ENCODE data around the gene CCDC106.

- TF ChIP-seq CTCF (optimal IDR thresholded peaks at IDR 0.05 in 1 of 3, IDR thresholded peaks at IDR 0.05 in 1 of 3, conservative IDR thresholded peaks at IDR 0.05 in 1 of 3; ENCODE audit: extremely low read depth in 1 of 3, insufficient read depth in 2 of 3, low read length in 3 of 3) (no peak), EZH2 (IDR thresholded peaks at IDR 0.05; ENCODE audit: low read length) (no peak)
These were observed 26.8 kb upstream of the CCDC106 start for GRCh38 chr19:55621205-55621672.

Data from keratinocyte (primary cell).